HS-27A (cell line): ENCODE results near the gene AP2A2.

ENCODE experiments used
- DNase-seq: peaks from one replicate; pipeline ENCODE4 v3.0.0-alpha.2; 2012; ENCODE audit warnings: low read depth, missing footprints

The AP2A2 gene

GRCh38 chr11:1030086-1030485, 104.4 kb downstream of the AP2A2 start:
- no peak for DNase-seq

- no peak for DNase-seq
Observed at GRCh38 chr11:1030556-1030955, 104.9 kb downstream of the AP2A2 start.

GRCh38 chr11:1031121-1031899, 105.6 kb downstream of the AP2A2 start:
- DNase-seq = no peak

GRCh38 chr11:1032310-1032891, 106.7 kb downstream of the AP2A2 start:
- no peak for DNase-seq

GRCh38 chr11:1033016-1033798, 107.5 kb downstream of the AP2A2 start:
- DNase-seq = no peak

GRCh38 chr11:1034001-1034400, 108.3 kb downstream of the AP2A2 start:
- no peak for DNase-seq

- no peak for DNase-seq
Observed at GRCh38 chr11:1034456-1035295, 109.0 kb downstream of the AP2A2 start.

- no peak for DNase-seq
Observed at GRCh38 chr11:1035577-1036283, 110.1 kb downstream of the AP2A2 start.

- DNase-seq = no peak
Observed at GRCh38 chr11:1036303-1036923, 110.7 kb downstream of the AP2A2 start, which contains the start of gene MUC6. Gene MUC6, minus strand, starts transcription at chr11:1036718. Its CDS starts 63 bp downstream, at chr11:1036655.

- no peak for DNase-seq
Observed at GRCh38 chr11:1036931-1037330, 111.3 kb downstream of the AP2A2 start.

GRCh38 chr11:1037506-1038055, 111.9 kb downstream of the AP2A2 start:
- DNase-seq = no peak

GRCh38 chr11:1038361-1038760, 112.7 kb downstream of the AP2A2 start:
- no peak for DNase-seq

- no peak for DNase-seq
Observed at GRCh38 chr11:1038921-1039320, 113.3 kb downstream of the AP2A2 start.

GRCh38 chr11:1039481-1040427, 114.1 kb downstream of the AP2A2 start:
- no peak for DNase-seq

- DNase-seq = no peak
Observed at GRCh38 chr11:1040428-1041148, 114.9 kb downstream of the AP2A2 start.

GRCh38 chr11:1041149-1041467, 115.4 kb downstream of the AP2A2 start:
- DNase-seq = no peak

GRCh38 chr11:1041471-1041870, 115.8 kb downstream of the AP2A2 start:
- DNase-seq = no peak

- DNase-seq = no peak
Observed at GRCh38 chr11:1041936-1042608, 116.4 kb downstream of the AP2A2 start.
